ENCODE results near the gene PLEK.

Gene PLEK

DNA sequence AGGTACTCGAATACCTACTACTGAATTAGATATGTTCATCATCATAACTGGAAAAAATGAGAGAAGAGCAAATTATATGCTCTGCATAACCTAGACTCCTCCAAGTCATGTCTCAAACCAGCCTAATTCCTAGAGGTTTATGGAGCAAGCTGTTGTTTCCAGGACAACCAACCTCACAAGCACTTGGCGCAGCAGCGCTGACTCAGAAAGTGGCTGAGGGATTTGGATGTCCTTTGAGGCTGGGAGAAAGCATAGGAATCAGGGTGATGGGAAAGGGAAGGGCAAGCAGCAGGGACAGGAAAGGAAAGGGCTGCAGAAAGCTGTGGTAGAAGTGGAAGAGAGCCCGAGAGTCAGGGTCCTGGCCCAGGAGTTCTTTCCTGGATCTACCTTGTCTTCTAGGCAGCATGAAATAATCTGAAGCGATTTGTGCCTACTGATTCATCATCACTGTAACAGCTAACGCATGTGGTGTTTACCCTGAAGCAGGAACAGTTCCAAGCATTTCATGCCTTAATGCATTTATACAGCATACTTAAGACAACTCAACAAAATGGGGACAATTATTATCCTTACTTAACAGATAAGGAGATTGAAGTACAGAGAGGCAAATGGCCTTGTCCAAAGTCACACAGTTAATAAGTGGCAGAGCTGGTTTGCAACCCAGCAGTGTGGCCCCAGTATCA lies 3.7 kb downstream of the PLEK start (continued):
- TF ChIP-seq, protein P1, sequence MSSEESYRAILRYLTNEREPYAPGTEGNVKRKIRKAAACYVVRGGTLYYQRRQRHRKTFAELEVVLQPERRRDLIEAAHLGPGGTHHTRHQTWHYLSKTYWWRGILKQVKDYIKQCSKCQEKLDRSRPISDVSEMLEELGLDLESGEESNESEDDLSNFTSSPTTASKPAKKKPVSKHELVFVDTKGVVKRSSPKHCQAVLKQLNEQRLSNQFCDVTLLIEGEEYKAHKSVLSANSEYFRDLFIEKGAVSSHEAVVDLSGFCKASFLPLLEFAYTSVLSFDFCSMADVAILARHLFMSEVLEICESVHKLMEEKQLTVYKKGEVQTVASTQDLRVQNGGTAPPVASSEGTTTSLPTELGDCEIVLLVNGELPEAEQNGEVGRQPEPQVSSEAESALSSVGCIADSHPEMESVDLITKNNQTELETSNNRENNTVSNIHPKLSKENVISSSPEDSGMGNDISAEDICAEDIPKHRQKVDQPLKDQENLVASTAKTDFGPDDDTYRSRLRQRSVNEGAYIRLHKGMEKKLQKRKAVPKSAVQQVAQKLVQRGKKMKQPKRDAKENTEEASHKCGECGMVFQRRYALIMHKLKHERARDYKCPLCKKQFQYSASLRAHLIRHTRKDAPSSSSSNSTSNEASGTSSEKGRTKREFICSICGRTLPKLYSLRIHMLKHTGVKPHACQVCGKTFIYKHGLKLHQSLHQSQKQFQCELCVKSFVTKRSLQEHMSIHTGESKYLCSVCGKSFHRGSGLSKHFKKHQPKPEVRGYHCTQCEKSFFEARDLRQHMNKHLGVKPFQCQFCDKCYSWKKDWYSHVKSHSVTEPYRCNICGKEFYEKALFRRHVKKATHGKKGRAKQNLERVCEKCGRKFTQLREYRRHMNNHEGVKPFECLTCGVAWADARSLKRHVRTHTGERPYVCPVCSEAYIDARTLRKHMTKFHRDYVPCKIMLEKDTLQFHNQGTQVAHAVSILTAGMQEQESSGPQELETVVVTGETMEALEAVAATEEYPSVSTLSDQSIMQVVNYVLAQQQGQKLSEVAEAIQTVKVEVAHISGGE (tag by site-specific recombination; conservative IDR thresholded peaks at IDR 0.05; ENCODE audit: low read depth): no peak
- TF ChIP-seq ZBTB17 (tag by site-specific recombination; IDR thresholded peaks at IDR 0.05): peak; percentile 23; the same call in 1 of the 2 replicates

DNA sequence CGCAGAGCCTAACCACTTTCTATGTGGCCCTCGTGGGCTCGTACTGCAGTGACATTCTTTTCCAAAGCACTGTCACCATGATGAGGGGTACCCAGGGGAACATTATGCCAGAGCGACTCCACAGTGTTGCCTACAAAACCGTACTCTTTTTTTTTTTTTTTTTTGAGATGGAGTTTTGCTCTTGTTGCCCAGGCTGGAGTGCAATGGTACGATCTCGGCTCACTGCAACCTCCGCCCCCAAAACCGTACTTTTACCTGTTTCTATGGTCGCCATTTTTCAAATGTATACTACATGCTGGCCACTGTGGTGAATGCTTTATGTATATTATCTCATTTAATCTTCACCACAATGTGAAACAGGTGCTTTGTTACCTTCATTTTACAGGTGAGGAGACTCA lies 4.3 kb downstream of the PLEK start:
- POLR2A ChIA-PET: no interaction called here
- Histone ChIP-seq H3K4me1 (ENCODE audit: control insufficient read depth, insufficient read depth, low read length) (no peaks in the 10 kb centered on the region), H3K36me3 (ENCODE audit: control insufficient read depth in 2 of 2, insufficient read depth in 1 of 2, low read length in 2 of 2) (no peaks in the 10 kb centered on the region), H3K9me3 (ENCODE audit: control insufficient read depth, insufficient read depth, low read depth, low read length) (no peaks in the 10 kb centered on the region), H3K27ac (ENCODE audit: extremely low read depth, low read depth, low read length) (no peak overlapping the region), H3K4me3 (ENCODE audit: low read depth, low read length) (no peak overlapping the region)
- CTCF ChIA-PET: no interaction called here
- no peak for TF ChIP-seq ZNF621 (tag by site-specific recombination; IDR thresholded peaks at IDR 0.05)
- TF ChIP-seq ZFP69B (tag by site-specific recombination; IDR thresholded peaks at IDR 0.05): no peak
- TF ChIP-seq ZNF341 (tag by site-specific recombination; IDR thresholded peaks at IDR 0.05; ENCODE audit: low read depth): no peak
- no peak for TF ChIP-seq ZNF792 (tag by site-specific recombination; IDR thresholded peaks at IDR 0.05)
- no peak for TF ChIP-seq ZNF510 (tag by site-specific recombination; IDR thresholded peaks at IDR 0.05; ENCODE audit: insufficient replicate concordance)
- TF ChIP-seq ZNF16 (tag by site-specific recombination; IDR thresholded peaks at IDR 0.05; ENCODE audit: low read depth): no peak
- no peak for TF ChIP-seq KLF16 (tag by site-specific recombination; IDR thresholded peaks at IDR 0.05)
- TF ChIP-seq, protein P2, sequence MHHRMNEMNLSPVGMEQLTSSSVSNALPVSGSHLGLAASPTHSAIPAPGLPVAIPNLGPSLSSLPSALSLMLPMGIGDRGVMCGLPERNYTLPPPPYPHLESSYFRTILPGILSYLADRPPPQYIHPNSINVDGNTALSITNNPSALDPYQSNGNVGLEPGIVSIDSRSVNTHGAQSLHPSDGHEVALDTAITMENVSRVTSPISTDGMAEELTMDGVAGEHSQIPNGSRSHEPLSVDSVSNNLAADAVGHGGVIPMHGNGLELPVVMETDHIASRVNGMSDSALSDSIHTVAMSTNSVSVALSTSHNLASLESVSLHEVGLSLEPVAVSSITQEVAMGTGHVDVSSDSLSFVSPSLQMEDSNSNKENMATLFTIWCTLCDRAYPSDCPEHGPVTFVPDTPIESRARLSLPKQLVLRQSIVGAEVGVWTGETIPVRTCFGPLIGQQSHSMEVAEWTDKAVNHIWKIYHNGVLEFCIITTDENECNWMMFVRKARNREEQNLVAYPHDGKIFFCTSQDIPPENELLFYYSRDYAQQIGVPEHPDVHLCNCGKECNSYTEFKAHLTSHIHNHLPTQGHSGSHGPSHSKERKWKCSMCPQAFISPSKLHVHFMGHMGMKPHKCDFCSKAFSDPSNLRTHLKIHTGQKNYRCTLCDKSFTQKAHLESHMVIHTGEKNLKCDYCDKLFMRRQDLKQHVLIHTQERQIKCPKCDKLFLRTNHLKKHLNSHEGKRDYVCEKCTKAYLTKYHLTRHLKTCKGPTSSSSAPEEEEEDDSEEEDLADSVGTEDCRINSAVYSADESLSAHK (tag by site-specific recombination; IDR thresholded peaks at IDR 0.05): no peak
- TF ChIP-seq ZSCAN30 (tag by site-specific recombination; IDR thresholded peaks at IDR 0.05): no peak
- TF ChIP-seq, protein P3, sequence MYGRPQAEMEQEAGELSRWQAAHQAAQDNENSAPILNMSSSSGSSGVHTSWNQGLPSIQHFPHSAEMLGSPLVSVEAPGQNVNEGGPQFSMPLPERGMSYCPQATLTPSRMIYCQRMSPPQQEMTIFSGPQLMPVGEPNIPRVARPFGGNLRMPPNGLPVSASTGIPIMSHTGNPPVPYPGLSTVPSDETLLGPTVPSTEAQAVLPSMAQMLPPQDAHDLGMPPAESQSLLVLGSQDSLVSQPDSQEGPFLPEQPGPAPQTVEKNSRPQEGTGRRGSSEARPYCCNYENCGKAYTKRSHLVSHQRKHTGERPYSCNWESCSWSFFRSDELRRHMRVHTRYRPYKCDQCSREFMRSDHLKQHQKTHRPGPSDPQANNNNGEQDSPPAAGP (tag by site-specific recombination; IDR thresholded peaks at IDR 0.05): no peak
- no peak for TF ChIP-seq ZNF837 (tag by site-specific recombination; IDR thresholded peaks at IDR 0.05)
- TF ChIP-seq, protein P4, sequence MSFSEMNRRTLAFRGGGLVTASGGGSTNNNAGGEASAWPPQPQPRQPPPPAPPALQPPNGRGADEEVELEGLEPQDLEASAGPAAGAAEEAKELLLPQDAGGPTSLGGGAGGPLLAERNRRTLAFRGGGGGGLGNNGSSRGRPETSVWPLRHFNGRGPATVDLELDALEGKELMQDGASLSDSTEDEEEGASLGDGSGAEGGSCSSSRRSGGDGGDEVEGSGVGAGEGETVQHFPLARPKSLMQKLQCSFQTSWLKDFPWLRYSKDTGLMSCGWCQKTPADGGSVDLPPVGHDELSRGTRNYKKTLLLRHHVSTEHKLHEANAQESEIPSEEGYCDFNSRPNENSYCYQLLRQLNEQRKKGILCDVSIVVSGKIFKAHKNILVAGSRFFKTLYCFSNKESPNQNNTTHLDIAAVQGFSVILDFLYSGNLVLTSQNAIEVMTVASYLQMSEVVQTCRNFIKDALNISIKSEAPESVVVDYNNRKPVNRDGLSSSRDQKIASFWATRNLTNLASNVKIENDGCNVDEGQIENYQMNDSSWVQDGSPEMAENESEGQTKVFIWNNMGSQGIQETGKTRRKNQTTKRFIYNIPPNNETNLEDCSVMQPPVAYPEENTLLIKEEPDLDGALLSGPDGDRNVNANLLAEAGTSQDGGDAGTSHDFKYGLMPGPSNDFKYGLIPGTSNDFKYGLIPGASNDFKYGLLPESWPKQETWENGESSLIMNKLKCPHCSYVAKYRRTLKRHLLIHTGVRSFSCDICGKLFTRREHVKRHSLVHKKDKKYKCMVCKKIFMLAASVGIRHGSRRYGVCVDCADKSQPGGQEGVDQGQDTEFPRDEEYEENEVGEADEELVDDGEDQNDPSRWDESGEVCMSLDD (tag by site-specific recombination; IDR thresholded peaks at IDR 0.05): no peak
- TF ChIP-seq, protein P5, sequence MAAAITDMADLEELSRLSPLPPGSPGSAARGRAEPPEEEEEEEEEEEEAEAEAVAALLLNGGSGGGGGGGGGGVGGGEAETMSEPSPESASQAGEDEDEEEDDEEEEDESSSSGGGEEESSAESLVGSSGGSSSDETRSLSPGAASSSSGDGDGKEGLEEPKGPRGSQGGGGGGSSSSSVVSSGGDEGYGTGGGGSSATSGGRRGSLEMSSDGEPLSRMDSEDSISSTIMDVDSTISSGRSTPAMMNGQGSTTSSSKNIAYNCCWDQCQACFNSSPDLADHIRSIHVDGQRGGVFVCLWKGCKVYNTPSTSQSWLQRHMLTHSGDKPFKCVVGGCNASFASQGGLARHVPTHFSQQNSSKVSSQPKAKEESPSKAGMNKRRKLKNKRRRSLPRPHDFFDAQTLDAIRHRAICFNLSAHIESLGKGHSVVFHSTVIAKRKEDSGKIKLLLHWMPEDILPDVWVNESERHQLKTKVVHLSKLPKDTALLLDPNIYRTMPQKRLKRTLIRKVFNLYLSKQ (tag by site-specific recombination; IDR thresholded peaks at IDR 0.05; ENCODE audit: borderline replicate concordance): no peak
- TF ChIP-seq, protein P6, sequence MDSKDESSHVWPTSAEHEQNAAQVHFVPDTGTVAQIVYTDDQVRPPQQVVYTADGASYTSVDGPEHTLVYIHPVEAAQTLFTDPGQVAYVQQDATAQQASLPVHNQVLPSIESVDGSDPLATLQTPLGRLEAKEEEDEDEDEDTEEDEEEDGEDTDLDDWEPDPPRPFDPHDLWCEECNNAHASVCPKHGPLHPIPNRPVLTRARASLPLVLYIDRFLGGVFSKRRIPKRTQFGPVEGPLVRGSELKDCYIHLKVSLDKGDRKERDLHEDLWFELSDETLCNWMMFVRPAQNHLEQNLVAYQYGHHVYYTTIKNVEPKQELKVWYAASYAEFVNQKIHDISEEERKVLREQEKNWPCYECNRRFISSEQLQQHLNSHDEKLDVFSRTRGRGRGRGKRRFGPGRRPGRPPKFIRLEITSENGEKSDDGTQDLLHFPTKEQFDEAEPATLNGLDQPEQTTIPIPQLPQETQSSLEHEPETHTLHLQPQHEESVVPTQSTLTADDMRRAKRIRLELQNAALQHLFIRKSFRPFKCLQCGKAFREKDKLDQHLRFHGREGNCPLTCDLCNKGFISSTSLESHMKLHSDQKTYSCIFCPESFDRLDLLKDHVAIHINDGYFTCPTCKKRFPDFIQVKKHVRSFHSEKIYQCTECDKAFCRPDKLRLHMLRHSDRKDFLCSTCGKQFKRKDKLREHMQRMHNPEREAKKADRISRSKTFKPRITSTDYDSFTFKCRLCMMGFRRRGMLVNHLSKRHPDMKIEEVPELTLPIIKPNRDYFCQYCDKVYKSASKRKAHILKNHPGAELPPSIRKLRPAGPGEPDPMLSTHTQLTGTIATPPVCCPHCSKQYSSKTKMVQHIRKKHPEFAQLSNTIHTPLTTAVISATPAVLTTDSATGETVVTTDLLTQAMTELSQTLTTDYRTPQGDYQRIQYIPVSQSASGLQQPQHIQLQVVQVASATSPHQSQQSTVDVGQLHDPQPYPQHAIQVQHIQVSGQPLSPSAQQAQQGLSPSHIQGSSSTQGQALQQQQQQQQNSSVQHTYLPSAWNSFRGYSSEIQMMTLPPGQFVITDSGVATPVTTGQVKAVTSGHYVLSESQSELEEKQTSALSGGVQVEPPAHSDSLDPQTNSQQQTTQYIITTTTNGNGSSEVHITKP (tag by site-specific recombination; IDR thresholded peaks at IDR 0.05): no peak
- TF ChIP-seq, protein P7, sequence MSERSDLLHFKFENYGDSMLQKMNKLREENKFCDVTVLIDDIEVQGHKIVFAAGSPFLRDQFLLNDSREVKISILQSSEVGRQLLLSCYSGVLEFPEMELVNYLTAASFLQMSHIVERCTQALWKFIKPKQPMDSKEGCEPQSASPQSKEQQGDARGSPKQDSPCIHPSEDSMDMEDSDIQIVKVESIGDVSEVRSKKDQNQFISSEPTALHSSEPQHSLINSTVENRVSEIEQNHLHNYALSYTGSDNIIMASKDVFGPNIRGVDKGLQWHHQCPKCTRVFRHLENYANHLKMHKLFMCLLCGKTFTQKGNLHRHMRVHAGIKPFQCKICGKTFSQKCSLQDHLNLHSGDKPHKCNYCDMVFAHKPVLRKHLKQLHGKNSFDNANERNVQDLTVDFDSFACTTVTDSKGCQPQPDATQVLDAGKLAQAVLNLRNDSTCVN (tag by site-specific recombination; optimal IDR thresholded peaks at IDR 0.05): no peak

Data from HEK293 (cell line).